OCI-LY1 (cell line): Measurements from ENCODE around the gene RSPRY1.

Experiments used
- H2AFZ ChIP-seq: fragments of 200-600 bp; sonication (generic), shearing (Covaris generic); 2 replicates; pipeline ENCODE4 v1.6.0; 2014; ENCODE audit warnings: antibody characterized with exemption, mild to moderate bottlenecking, low read length
- H3F3A ChIP-seq: fragments of 200-600 bp; sonication (generic), shearing (Covaris generic); 2 replicates; pipeline ENCODE4 v1.6.0; 2014; ENCODE audit warnings: mild to moderate bottlenecking, antibody characterized with exemption, low read length, moderate library complexity; ENCODE audit not compliant: insufficient read depth
- H3K27ac ChIP-seq: fragments of 200-600 bp; sonication (generic); 2 replicates; pipeline ENCODE4 v1.5.1; 2014; ENCODE audit warnings: low read length, mixed run types, mild to moderate bottlenecking, low read depth; ENCODE audit not compliant: poor library complexity, severe bottlenecking
- H3K27me3 ChIP-seq: fragments of 200-600 bp; sonication (generic); 2 replicates; pipeline ENCODE4 v1.6.0; 2014; ENCODE audit warnings: antibody characterized with exemption, mild to moderate bottlenecking, low read length, moderate library complexity; ENCODE audit not compliant: insufficient read depth
- H3K36me3 ChIP-seq: fragments of 200-600 bp; sonication (generic); 2 replicates; pipeline ENCODE4 v1.6.1; 2014; ENCODE audit warnings: mild to moderate bottlenecking, antibody characterized with exemption, low read length, moderate library complexity, mixed read lengths; ENCODE audit not compliant: insufficient read depth
- H3K4me1 ChIP-seq: fragments of 200-600 bp; sonication (generic); 2 replicates; pipeline ENCODE4 v1.5.1; 2014; ENCODE audit warnings: mild to moderate bottlenecking, low read length, moderate library complexity; ENCODE audit not compliant: insufficient read depth, severe bottlenecking
- H3K4me2 ChIP-seq: fragments of 200-600 bp; sonication (generic), shearing (Covaris generic); 2 replicates; pipeline ENCODE4 v1.6.1; 2014; ENCODE audit warnings: low read length
- H3K4me3 ChIP-seq: fragments of 200-600 bp; sonication (generic); 2 replicates; pipeline ENCODE4 v1.5.1; 2014; ENCODE audit warnings: low read length, low read depth, mild to moderate bottlenecking, mixed read lengths; ENCODE audit not compliant: poor library complexity, severe bottlenecking
- H3K79me2 ChIP-seq: fragments of 200-600 bp; shearing (Covaris generic); 2 replicates; pipeline ENCODE4 v1.6.1; 2016; ENCODE audit warnings: mixed run types, low read length, mixed read lengths; ENCODE audit not compliant: insufficient read depth
- H3K9ac ChIP-seq: fragments of 200-600 bp; sonication (generic), shearing (Covaris generic); 2 replicates; pipeline ENCODE4 v1.6.1; 2014; ENCODE audit warnings: mild to moderate bottlenecking, low read length, mixed read lengths
- H3K9me2 ChIP-seq: fragments of 200-600 bp; sonication (generic), shearing (Covaris generic); 2 replicates; pipeline ENCODE4 v1.6.1; 2014; ENCODE audit warnings: low read depth, mild to moderate bottlenecking, low read length, mixed read lengths
- H3K9me3 ChIP-seq: fragments of 200-600 bp; shearing (Covaris generic); 2 replicates; pipeline ENCODE4 v1.6.1; 2014; ENCODE audit warnings: low read length, mixed read lengths
- H4K20me1 ChIP-seq: fragments of 200-600 bp; sonication (generic), shearing (Covaris generic); 2 replicates; pipeline ENCODE4 v1.6.0; 2016; ENCODE audit warnings: mild to moderate bottlenecking, low read length; ENCODE audit not compliant: insufficient read depth
- CTCF ChIP-seq: fragments of 200-600 bp; sonication (generic), shearing (Covaris generic); IDR thresholded peaks from 2 replicates; pipeline ENCODE4 v1.5.1; 2017; ENCODE audit warnings: mild to moderate bottlenecking, antibody characterized with exemption, low read length, moderate library complexity, mixed read lengths
- EZH2 ChIP-seq: fragments of 200-600 bp; sonication (generic), shearing (Covaris generic); IDR thresholded peaks from 2 replicates; pipeline ENCODE4 v1.8.0; 2017; ENCODE audit warnings: borderline replicate concordance, mixed run types, mild to moderate bottlenecking, antibody characterized with exemption, low read length, moderate library complexity, mixed read lengths

Gene RSPRY1

GRCh38 chr16:57192146-57192545, 6.0 kb downstream of the RSPRY1 start:
- TF ChIP-seq EZH2 (no peak), CTCF (no peak)
- Histone ChIP-seq H3F3A (no peaks in the 10 kb centered on the region), H3K36me3 (0 out of 2 replicates have a peak, but pooled peaks cover 4% of the 10 kb centered on the region), H3K9ac (no peak overlapping the region), H3K79me2 (peaks cover 65% of the 10 kb centered on the region), H3K4me3 (no peak overlapping the region), H3K9me3 (no peaks in the 10 kb centered on the region), H2AFZ (no peak overlapping the region), H4K20me1 (no peaks in the 10 kb centered on the region), H3K27ac (no peak overlapping the region), H3K9me2 (no peaks in the 10 kb centered on the region), H3K4me1 (peaks cover 14% of the 10 kb centered on the region), H3K4me2 (no peak overlapping the region), H3K27me3 (no peaks in the 10 kb centered on the region)

- H2AFZ ChIP-seq: no peak overlapping the region
- no peak overlapping the region for H3K4me3 ChIP-seq
- H3K27me3 ChIP-seq: no peaks in the 10 kb centered on the region
- H4K20me1 ChIP-seq: no peaks in the 10 kb centered on the region
- H3K27ac ChIP-seq: no peak overlapping the region
- H3K4me2 ChIP-seq: no peak overlapping the region
- H3K9me2 ChIP-seq: no peaks in the 10 kb centered on the region
- no peak for TF ChIP-seq CTCF
- TF ChIP-seq EZH2: no peak
- 0 out of 2 replicates have a peak, but pooled peaks cover 4% of the 10 kb centered on the region for H3K36me3 ChIP-seq
- peaks cover 63% of the 10 kb centered on the region for H3K79me2 ChIP-seq
- H3K4me1 ChIP-seq: peaks cover 7% of the 10 kb centered on the region
- H3F3A ChIP-seq: no peaks in the 10 kb centered on the region
- no peak overlapping the region for H3K9ac ChIP-seq
- H3K9me3 ChIP-seq: no peaks in the 10 kb centered on the region
Measured at GRCh38 chr16:57192720-57193486, 6.8 kb downstream of the RSPRY1 start.

GRCh38 chr16:57194512-57194911, 8.4 kb downstream of the RSPRY1 start:
- H3K27me3 ChIP-seq: no peaks in the 10 kb centered on the region
- no peaks in the 10 kb centered on the region for H4K20me1 ChIP-seq
- no peak overlapping the region for H2AFZ ChIP-seq
- peaks cover 60% of the 10 kb centered on the region for H3K79me2 ChIP-seq
- H3K9me3 ChIP-seq: no peaks in the 10 kb centered on the region
- no peak overlapping the region for H3K9ac ChIP-seq
- TF ChIP-seq CTCF (no peak), EZH2 (no peak)
- H3F3A ChIP-seq: no peaks in the 10 kb centered on the region
- H3K27ac ChIP-seq: no peak overlapping the region
- no peak overlapping the region for H3K4me3 ChIP-seq
- H3K4me1 ChIP-seq: peaks cover 2% of the 10 kb centered on the region
- H3K36me3 ChIP-seq: peaks cover 8% of the 10 kb centered on the region
- no peak overlapping the region for H3K4me2 ChIP-seq
- no peaks in the 10 kb centered on the region for H3K9me2 ChIP-seq
